NCI-H345 (cell line): ENCODE data around the gene ACSS2.
A peak's percentile ranks its signal among the peaks of the same experiment; 100 is the strongest.

Source experiments
- DNase-seq: peaks from one replicate; lab custom pipeline; 2025; lab: John Stamatoyannopoulos, UW

Gene ACSS2

DNA sequence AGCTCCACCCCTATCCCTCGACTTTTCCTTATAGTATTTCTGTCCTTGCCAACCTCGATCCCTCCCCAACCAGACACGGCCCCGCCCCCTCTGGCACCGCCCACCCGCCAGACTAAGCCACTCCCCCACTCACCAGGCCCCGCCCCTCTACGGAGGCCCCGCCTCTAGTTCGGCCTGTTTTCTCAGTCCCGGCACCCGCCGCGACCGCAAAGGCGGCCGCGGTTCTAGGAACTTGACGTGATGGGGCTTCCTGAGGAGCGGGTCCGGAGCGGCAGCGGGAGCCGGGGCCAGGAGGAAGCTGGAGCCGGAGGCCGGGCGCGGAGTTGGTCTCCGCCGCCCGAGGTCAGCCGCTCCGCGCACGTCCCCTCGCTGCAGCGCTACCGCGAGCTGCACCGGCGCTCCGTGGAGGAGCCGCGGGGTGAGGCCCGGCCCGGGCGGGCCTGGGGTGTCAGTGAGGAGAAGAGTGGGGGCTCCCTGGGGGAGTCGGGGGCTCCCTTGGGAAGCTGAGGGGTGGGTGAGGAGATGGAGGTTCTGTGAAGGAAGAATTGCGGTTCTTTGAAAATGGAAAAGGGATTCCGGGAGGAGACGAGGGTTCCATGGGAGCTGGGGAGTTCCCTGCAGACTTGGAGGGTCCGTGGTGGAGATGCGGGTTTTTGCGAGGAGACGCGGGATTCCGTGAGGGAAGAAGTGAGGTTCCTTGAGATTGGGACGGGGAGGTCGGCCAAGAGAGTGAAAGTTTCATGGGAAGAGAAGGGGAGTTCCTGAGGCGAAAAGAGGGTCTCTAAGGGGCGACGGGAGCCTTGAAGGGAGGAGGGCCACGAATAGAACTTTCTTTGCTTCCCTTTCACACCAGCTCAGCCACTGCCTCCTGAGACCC lies at the start of gene ACSS2:
ACSS2 (plus strand) TSS at position 207 of the 877 bp plus-strand sequence; CDS start at position 241, 34 bp downstream.
- no peak for DNase-seq

GRCh38 chr20:34829191-34829590 lies 47.2 kb upstream of the ACSS2 start:
- no peak for DNase-seq

DNA sequence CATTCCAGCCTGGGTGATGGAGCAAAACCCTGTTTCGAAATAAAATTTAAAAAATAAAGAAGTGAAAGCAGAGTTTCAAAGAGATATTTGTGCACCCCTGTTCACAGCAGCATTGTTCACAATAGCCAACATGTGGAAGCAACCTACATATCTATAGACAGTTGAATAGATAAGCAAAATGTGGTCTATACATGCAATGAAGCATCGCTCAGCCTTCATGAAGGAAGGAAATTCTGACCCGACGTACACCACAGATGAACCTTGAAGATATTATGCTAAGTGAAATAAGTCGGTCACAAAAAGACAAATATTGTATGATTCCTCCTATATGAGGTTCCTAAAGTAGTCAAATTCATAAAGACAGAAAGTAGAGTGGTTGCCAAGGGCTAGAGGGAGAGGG lies 44.5 kb upstream of the ACSS2 start:
- no peak for DNase-seq

DNA sequence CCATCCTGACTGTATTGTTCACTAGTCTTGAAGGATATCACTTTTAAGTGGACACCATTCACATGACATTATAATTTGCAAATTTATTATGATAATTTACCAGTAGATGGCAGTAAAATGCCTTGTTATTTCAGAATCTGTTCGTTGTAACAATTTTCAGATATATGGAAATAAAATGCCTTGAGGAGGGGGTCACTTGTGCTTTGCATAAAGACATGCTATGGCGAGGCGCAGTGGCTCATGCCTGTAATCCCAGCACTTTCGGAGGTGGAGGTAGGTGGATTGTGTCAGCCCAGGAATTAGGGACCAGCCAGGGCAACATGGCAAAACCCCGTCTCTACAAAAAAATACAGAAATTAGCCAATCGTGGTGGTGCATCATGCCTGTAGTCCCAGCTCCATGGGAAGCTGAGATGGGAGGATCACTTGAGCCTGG lies 41.9 kb upstream of the ACSS2 start:
- peak; percentile 50 for DNase-seq

GRCh38 chr20:34842143-34842542 lies 34.3 kb upstream of the ACSS2 start:
- no peak for DNase-seq

DNA sequence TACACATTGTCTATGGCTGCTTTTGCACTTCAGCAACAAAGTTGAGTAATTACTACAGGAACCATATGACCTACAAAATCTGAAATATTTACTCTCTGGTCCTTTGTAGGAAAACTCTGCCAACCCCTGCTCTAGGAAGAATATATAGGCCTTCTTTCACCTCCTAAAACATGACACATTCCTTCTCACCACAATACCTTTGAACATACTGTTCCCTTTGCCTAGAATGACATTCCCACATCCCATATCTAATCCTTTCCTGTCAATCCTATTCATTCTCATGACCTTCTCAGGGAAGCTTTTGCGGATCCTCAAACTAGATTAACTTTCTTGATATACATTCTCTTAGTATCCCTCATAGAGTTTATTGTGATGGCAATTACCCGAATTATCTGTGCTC lies 33.0 kb upstream of the ACSS2 start:
- DNase-seq, result no peak

DNA sequence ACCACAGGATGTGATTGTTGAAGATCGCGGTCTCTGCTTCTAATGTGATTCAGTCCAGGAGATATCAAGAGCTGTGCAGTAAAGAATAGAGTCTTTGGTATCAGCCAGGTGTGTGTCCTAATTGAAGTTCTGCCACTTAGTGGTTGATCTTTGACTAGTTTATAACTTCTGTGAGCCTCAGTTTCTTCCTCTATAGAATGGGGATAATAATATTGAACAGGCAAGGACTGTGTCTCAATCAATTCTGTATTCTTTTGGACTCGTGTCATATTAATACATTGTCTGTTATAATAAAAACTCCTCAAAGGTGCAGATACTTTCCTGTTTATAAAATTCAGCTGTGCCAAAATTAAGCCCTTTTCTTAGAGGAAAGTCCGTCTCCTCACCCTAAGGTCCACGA lies 27.8 kb upstream of the ACSS2 start:
- DNase-seq, result no peak

GRCh38 chr20:34849778-34850177 lies 26.6 kb upstream of the ACSS2 start:
- no peak for DNase-seq

DNA sequence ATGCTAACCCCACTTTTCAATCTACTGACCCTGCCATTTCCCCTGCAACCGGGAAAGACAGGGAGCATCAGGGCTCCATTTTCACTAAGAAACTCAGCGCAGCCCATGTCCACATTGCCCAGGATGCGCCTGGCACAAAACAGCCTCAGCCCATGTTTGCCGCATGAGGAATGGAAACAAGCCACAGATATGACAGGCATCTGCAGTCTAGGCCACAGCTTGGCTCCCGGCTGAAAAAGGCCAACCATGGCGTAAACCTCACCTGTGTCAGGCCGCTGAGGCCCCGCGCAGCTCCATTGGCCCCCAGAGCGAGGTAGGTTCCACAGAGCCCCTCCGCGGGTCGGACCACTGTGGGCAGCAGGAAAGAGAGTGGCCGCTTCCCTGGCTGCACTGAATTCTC lies 25.4 kb upstream of the ACSS2 start:
- DNase-seq, result no peak

DNA sequence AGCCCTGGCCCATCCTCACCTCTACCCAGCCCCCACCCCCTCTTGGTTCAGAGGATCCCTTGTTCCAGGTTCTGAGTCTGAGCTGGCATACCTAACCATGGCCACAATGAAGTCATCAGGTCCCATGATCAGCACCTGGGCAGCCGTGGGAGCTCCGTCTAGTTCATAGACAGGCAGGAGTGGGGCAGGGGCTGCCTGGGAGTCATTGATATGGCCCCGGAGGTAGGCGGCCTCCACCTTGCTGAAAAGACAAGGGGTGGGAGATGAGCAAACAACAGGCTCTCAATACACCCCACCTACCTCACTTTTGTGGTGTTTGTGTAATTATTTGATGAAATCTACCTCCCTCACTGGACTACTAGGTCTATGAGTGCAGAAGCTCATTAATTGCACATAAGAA lies 24.1 kb upstream of the ACSS2 start:
- no peak for DNase-seq

DNA sequence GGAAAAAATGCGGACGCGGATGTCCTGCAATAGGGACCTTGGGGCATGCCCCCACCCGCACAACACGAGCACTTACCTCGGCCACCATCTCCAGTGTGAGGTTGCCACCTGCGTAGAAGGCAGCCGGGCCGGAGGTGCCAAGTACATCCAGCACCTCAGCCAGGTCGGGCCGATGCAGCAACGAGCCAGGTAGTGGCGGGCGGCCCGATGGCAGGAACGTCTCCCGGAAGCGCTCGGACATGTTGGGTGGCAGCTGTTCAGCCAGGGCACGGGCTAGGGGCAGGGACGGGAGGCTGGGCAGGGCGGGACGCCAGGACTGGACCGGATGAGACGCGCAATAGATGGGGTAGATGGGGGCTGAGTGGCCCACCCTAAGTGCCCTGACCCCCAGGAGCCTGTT lies 17.0 kb upstream of the ACSS2 start:
- DNase-seq, result no peak

DNA sequence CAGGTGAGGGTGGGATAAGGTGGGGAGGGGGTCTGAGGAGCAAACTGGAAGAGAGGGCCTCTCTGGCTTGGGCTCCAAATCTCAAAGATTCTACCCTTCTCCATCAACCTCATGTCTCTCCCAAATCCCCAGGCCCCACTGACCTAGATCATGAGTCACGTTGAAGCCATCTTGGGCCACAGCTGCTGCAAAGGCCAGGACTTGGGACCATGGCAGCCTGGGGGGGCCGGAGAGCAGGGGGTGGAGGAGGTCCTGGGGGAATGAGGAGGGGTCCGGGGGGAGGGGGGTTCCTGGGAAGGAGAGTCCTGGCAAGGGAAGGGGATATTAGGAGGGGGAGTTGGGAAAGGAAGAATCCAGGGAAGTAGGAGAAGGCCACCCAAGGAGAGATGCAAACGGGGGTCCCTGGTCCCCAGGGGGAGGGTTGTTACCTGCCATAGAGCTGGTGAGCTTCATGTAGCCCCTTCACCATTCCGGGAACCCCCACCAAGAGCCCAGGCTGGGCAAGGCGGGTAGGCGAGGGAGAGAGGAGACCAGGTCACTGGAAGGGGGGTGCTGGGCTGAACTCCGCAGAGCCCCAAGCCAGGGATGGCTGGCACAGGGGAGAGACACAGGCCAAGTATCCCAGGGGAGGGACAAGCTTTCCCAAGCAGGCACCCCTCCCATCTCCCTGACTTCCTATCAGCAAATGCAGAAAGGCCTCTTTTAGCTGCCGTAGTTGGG lies 16.4 kb upstream of the ACSS2 start:
- DNase-seq, result no peak

GRCh38 chr20:34861386-34862084 lies 14.9 kb upstream of the ACSS2 start:
- DNase-seq, result peak; percentile 15

GRCh38 chr20:34862724-34863123 lies 13.7 kb upstream of the ACSS2 start:
- DNase-seq, result no peak

DNA sequence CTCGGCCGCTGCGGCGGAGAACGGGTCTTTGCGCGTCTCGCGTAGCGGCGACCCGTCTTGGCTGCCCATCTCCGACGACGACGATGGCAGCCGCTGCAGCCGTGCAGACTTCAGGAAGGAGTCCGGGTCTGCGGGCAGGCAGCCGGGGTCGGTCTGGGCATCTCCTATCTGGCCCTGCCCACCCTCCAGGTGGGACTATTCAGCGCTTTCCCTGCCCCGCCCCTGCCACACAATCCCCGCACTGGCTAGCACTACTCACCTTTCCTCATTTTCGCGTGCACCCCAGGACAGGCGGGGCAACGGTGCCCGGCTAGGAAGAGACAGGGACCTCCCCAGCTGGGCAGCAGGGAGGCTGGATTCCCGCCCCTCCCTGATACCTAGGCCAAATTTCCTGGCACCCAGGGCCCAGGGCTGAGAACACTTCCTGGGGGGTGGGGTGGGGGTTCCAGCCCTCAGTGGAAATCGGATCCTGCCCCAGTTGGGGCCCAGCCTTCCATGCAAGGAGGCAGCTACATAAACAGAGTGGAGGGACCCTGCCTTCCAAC lies 12.9 kb upstream of the ACSS2 start:
- no peak for DNase-seq

DNA sequence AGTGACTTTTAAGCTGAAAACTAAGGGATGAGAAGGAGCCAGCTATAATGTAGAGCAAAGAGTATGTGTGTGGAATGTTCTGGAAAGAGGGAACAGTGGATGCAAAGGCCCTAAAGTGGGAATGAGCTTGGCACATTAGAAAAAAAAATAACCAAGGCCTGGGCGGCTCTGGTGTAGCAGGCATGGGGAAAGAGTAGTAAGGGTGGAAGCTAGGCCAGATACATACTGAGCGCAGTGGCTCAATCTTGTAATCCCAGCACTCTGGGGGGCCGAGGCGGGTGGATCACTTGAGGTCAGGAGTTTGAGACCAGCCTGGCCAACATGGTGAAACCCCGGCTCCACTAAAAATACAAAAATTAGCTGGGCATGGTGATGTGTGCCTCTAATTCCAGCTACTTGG lies 12.2 kb upstream of the ACSS2 start:
- no peak for DNase-seq

DNA sequence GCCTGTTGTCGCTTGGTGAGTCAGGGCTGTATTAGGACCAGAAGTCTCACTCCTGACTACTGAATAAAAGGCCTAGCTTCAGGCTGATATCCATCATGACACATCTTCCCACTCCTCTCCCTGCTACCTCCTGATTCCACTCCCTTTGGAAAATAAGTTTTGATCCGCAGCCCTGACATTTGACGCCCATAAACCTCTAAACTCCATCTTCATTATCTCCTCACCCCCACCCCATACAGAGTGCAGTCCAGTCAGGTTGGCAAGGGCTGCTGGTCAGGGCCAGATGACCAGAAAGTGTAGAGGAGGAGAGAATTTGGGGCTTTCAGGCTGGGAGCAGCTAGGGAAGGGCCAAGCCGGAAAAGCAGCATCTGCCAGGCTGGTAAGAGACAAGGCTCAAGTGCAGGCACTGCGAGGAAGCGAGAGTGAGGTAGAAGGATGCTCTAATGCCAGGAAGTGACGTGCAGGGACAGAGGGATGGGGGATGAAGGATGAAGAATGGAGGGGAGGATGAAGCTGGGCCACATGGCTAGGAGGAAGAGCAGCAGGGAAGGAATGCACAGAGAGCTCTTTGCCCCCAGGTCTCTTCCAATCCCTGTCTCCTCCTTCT lies 5.0 kb upstream of the ACSS2 start:
- DNase-seq, result no peak

GRCh38 chr20:34871966-34872621 lies 4.3 kb upstream of the ACSS2 start:
- DNase-seq, result no peak

DNA sequence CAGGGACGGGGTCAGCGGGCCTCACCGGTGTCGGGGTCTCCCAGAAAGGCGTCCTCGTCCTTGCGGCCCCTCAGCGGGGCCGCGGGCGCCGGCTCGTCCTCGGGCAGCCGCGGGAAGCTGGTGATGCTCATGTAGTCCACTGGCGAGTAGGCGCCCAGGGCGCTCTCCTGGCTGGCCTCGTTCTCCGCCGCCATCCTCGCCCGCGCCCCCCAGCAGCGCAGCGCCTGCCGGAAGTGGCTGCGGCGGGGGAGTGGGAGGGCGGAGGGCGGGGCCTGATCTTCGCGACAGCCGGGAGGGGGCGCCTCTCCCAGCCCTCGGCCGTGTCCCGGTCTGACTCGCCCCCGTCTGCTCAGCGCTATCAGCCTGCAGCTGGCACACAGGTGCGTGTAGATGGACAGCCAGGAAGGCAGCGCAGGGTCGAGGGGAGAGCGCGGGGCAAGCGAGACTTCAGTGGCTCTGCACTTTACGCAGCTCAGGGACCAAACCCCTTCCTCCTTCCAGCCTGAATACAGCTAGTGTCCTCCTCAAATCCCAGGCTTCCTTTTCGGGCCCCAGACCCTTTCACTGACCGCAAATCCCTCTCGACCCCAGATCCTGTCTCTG lies 3.7 kb upstream of the ACSS2 start, which contains the start of gene GGT7:
GGT7 (minus strand) TSS at position 235 of the 603 bp plus-strand sequence; CDS start at position 194, 41 bp downstream.
- peak; percentile 91 for DNase-seq

DNA sequence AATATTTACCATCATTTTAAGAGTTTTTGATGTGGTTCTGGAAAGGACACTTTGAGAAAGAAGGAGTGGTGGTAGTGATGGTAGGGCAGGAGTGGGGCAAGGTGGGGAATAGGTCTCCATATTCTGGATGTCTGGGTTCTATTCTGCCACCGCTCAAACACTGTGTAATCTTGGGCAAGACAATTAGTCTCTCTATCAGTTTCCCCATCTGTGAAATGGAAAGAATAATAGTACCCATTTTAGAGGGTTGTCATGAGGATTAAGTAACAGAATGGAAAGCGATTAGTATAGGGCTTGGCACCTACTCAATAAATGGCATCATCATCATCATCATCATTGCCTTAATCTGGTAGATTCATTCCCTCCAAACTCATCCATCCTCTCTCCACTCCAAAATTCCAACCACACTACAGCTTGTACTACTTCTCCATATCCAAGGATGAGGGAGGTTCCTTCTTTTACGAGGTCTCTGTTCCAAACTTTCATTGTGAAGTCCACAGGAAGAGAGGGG lies 2.8 kb upstream of the ACSS2 start:
- DNase-seq, result no peak
